Right hindlimb (tissue), 1 donor: ENCODE data around the gene CLCN7.

Source experiments
- DNase-seq: peaks from one replicate; pipeline ENCODE4 v3.0.0-alpha.2; 2018

Gene CLCN7

DNA sequence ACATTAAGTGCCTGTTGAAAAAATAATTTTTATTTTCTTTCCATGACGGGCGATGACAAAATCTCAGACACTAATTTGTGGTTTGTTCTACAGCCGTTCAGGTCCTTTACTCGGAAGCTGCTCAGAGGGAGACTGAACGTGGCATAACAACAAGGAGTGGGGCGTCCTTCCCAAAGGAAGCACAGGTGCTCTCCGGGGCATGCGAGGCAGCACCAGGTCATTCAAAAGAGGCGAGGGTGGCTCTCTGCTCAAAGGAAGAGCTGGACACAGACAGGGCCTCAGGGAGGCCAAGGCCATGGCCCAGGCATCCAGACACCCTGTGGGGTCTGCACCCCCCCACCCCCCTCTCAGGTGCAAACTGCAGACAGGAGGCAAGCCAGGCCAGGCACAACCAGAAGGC lies 76.5 kb downstream of the CLCN7 start:
- no peak for DNase-seq

DNA sequence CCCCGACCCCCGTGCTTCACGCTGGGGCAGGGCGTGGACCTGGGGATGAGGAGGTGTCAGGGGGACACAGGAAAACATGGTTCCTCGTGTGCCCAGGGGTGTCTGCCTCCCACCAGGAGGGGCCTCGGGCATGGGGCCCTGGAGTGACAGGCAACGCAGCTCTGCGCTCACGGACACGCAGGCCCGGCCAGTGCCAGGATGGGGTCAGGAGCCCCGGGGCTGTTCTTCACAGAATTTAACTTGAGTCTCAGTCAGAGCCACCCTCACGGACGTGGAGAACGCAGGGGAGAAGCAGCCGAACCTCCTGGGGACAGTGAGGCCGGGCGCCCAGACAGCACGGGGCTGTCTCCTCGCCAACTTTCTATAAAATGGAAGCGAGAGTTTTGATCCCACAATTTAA lies 77.0 kb downstream of the CLCN7 start:
- DNase-seq = no peak

DNA sequence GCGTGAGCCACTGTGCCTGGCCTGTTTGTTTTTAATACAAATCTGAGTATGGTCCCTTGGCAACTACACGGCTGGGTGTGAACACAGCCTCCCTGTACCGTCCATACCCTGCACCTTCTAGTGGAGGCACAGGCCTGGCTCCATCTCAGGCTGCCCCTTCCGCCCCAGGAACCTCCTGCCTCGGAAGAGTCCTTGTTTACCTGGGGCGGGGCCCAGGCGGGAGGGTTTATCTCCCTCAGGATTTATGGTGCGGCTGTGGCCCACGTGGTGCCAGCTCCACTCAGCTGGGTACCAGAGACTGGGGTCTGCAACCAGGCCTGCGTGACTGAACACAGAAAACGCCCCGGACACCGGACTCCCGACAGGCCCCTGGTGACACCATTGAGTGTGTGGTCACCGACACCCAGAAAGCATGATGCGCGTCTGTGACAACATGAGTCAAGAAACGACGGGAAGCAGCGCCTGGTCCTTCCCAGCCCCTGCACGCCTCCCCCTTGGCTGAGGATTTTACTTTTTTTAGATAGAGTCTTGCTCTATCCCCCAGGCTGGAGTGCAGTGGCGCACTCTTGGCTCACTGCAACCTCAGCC lies 79.3 kb downstream of the CLCN7 start:
- DNase-seq = no peak
